Esophagus muscularis mucosa (tissue), 4 donors: ENCODE data around the gene KLF17. TPM values are rescaled to one million over a fixed set of nuclear protein-coding genes. Genes with fewer than 3 reads are reported as not detected.

Experiments
- DNase-seq: peaks from one replicate; pipeline ENCODE4 v3.0.0-alpha.2; 2017; ENCODE audit errors: extremely low spot score
- H3K27ac ChIP-seq, 4 donors: fragments of 200-600 bp; sonication (generic); replicated peaks in 1 of 4; 1 replicate in 3 of 4; 2 replicates in 1 of 4; pipeline ENCODE4 v1.5.1; 2016 to 2019; ENCODE audit warnings: mild to moderate bottlenecking in 1 of 4
- H3K27me3 ChIP-seq, 4 donors: fragments of 200-600 bp; sonication (generic); one replicate each; pipeline versions ENCODE4 v1.5.1 to v1.6.0; 2016 to 2019
- H3K36me3 ChIP-seq, 4 donors: fragments of 200-600 bp; sonication (generic); one replicate each; pipeline ENCODE4 v1.5.1; 2016 to 2019
- H3K4me1 ChIP-seq, 4 donors: fragments of 200-600 bp; sonication (generic); one replicate each; pipeline ENCODE4 v1.5.1; 2016 to 2019
- H3K4me3 ChIP-seq, 4 donors: fragments of 200-600 bp; sonication (generic); 1 replicate in 2 of 4; 2 replicates in 2 of 4; pipeline ENCODE4 v1.5.1; 2016 to 2019; ENCODE audit warnings: mild to moderate bottlenecking in 4 of 4, moderate library complexity in 1 of 4
- H3K9me3 ChIP-seq, 4 donors: fragments of 200-600 bp; sonication (generic); 1 replicate in 3 of 4; 2 replicates in 1 of 4; pipeline ENCODE4 v1.5.1; 2016 to 2019
- CTCF ChIP-seq, 3 experiments: fragments of 200-600 bp in 2 of 3; fragments of 450-650 bp in 1 of 3; sonication (generic) in 2 of 3; IDR thresholded peaks; one replicate each; pipeline ENCODE4 v1.5.1; 2017 to 2019; ENCODE audit warnings: antibody characterized with exemption in 3 of 3, mild to moderate bottlenecking in 2 of 3, moderate library complexity in 1 of 3
- EP300 ChIP-seq: sonication (generic); formaldehyde crosslinking; IDR thresholded peaks from one replicate; pipeline ENCODE4 v1.6.1; 2017; ENCODE audit warnings: antibody characterized with exemption
- POLR2A ChIP-seq: fragments of 450-650 bp; IDR thresholded peaks from one replicate; pipeline ENCODE4 v1.6.1; 2017; ENCODE audit warnings: antibody characterized with exemption, moderate library complexity, mild to moderate bottlenecking, low read depth
- POLR2AphosphoS5 ChIP-seq, 2 donors: sonication (generic); formaldehyde crosslinking; IDR thresholded peaks; one replicate each; pipeline ENCODE4 v1.6.1; 2017; ENCODE audit warnings: antibody characterized with exemption in 2 of 2
- WGBS: methylation state at CpG from one replicate; pipeline ENCODE4 v1.1.5; 2018; 5-methylcytosine and 5-hydroxymethylcytosine counted together
- intact Hi-C: fragments of 100-400 bp; cut with DNase I; formaldehyde crosslinking; loops from one replicate; pipeline ENCODE4 v1.15.1; 2023
- total RNA-seq, 4 donors: library from RNA; depleted of rRNA; stranded (reverse); fragments of >200 nt; gene quantifications; one replicate each; pipeline versions ENCODE4 v1.1.0 to v1.2.1, GENCODE V29; 2016

KLF17 gene
- total RNA-seq, 4 donors from 2014 or later = 0.42 to 2.0 (median 1.1) TPM

DNA sequence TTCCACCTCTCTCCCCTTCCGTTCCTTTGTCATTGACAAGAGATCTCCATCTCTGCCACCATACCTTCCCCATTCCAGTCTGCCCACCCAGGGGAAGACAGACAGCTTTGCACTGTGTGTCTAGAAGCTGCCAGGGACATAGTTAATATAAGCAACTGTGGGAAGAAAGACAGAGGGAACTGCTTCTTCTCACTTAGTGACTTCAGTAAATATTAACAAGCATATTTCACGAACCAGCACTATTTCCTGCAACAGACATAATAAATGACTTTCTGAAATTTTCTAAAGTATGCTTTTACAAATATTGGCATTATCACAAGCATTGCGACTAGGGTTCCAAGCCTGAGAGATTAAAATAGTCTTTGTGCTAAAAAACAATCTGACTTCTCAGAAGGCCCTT, 44.2 kb upstream of the KLF17 start:
- H3K27ac ChIP-seq = peak overlapping the region; percentile 24 to 73 (median 48)
- 21% methylated on average over 3 of the region's 3 CpGs for WGBS

DNA sequence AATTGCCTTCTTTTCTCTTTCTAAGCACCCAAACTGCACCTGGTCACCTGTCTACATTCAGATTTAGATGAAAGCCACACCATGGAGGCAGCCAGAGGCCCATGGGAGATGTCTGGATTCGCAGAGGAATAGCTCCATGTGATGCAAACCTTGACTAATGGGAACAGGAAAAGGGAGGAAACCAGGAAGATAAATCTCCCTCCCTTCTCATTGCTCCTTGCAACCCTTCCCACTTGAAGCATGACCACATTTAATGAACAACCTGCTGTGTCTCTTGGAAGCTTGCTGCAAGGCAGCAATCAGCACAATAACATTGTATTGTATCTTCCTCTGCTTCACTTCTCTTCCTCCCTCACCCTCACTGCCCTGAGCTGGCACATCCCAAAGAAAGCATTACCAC, 42.6 kb upstream of the KLF17 start:
- H3K4me3 ChIP-seq = no peak overlapping the region
- no peaks in the 10 kb centered on the region for H3K27me3 ChIP-seq
- DNase-seq = no peak
- H3K4me1 ChIP-seq = peaks cover 0 to 29% (median 21%) of the 10 kb centered on the region in 4 donors
- H3K36me3 ChIP-seq = no peaks in the 10 kb centered on the region
- 88% methylated on average over 1 of the region's 1 CpG for WGBS
- no peaks in the 10 kb centered on the region for H3K9me3 ChIP-seq
- TF ChIP-seq EP300 = no peak
- TF ChIP-seq POLR2AphosphoS5 (IDR thresholded peaks at IDR 0.05) = no peak
- no peak for TF ChIP-seq CTCF (IDR thresholded peaks at IDR 0.05)
- no peak for TF ChIP-seq POLR2A
- peak overlapping the region in 1 of 4 donors; percentile 73 for H3K27ac ChIP-seq
- intact Hi-C loops = no loop called here

More for the DNA sequence above, 44.2 kb upstream of the KLF17 start:
- no peaks in the 10 kb centered on the region for H3K9me3 ChIP-seq
- intact Hi-C loops = no loop called here
- no peaks in the 10 kb centered on the region for H3K36me3 ChIP-seq
- H3K4me3 ChIP-seq = no peak overlapping the region
- no peaks in the 10 kb centered on the region for H3K27me3 ChIP-seq
- DNase-seq = no peak
- peaks cover 0 to 29% (median 21%) of the 10 kb centered on the region in 4 donors for H3K4me1 ChIP-seq
- TF ChIP-seq POLR2A (no peak), EP300 (no peak), POLR2AphosphoS5 (IDR thresholded peaks at IDR 0.05) (no peak), CTCF (IDR thresholded peaks at IDR 0.05) (no peak)

- H3K4me1 ChIP-seq = peaks cover 0 to 29% (median 21%) of the 10 kb centered on the region in 4 donors
- H3K36me3 ChIP-seq = no peaks in the 10 kb centered on the region
- intact Hi-C loops = no loop called here
- H3K4me3 ChIP-seq = no peak overlapping the region
- TF ChIP-seq POLR2AphosphoS5 (IDR thresholded peaks at IDR 0.05) (no peak), POLR2A (no peak), EP300 (no peak), CTCF (IDR thresholded peaks at IDR 0.05) (no peak)
- no peak overlapping the region for H3K27ac ChIP-seq
- H3K9me3 ChIP-seq = no peaks in the 10 kb centered on the region
- no peak for DNase-seq
- 87% methylated on average over 5 of the region's 5 CpGs for WGBS
- no peaks in the 10 kb centered on the region for H3K27me3 ChIP-seq
Observed at GRCh38 chr1:44077421-44077820, 41.2 kb upstream of the KLF17 start.

DNA sequence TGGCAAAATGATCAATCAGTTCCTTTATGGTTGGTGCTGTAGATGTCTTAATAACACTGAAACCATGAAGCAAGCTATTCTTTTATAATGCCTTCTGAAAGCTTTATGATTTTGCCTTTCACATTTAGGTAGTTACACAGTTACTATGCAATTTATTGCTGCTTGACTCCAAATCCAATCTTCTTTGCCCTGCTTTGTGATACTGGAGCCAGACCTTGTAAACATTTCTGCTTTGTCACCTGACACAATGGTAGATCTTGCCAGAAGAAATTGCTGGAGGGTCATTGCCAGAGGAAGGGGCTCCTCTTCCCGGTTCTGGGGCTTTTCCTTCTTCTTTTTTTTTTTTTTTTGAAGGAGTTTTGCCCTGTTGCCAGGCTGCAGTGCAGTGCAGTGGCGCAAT, 40.5 kb upstream of the KLF17 start:
- Histone ChIP-seq H3K4me3 (no peak overlapping the region), H3K36me3 (no peaks in the 10 kb centered on the region), H3K4me1 (peaks cover 0 to 29% (median 21%) of the 10 kb centered on the region in 4 donors), H3K27me3 (no peaks in the 10 kb centered on the region), H3K9me3 (no peaks in the 10 kb centered on the region), H3K27ac (no peak overlapping the region)
- no peak for DNase-seq
- WGBS = 62% methylated on average over 2 of the region's 2 CpGs
- intact Hi-C loops = no loop called here
- no peak for TF ChIP-seq POLR2AphosphoS5 (IDR thresholded peaks at IDR 0.05)
- no peak for TF ChIP-seq EP300
- no peak for TF ChIP-seq CTCF (IDR thresholded peaks at IDR 0.05)
- no peak for TF ChIP-seq POLR2A

GRCh38 chr1:44079566-44079965, 39.1 kb upstream of the KLF17 start:
- Histone ChIP-seq H3K4me3 (no peak overlapping the region), H3K27ac (no peak overlapping the region), H3K36me3 (no peaks in the 10 kb centered on the region), H3K4me1 (peaks cover 0 to 14% (median 10%) of the 10 kb centered on the region in 4 donors), H3K27me3 (no peaks in the 10 kb centered on the region), H3K9me3 (no peaks in the 10 kb centered on the region)
- no peak for TF ChIP-seq POLR2A
- no peak for TF ChIP-seq EP300
- TF ChIP-seq POLR2AphosphoS5 (IDR thresholded peaks at IDR 0.05) = no peak
- 89% methylated on average over 4 of the region's 4 CpGs for WGBS
- DNase-seq = no peak
- intact Hi-C loops = no loop called here
